GM13976 (cell line): Measurements from ENCODE around the gene NT5C3B.

ENCODE experiments used
- DNase-seq: peaks from one replicate; pipeline ENCODE4 v3.0.0; 2012; ENCODE audit warnings: low spot score
- in situ Hi-C: fragments of 300-500 bp; cut with MboI; formaldehyde crosslinking; loops from one replicate; pipeline ENCODE4 v1.12.0; 2022; ENCODE audit warnings: low sequenced_read_pairs, mixed read lengths, inconsistent platforms; ENCODE audit not compliant: unreplicated experiment
- TF ChIP-seq, protein P1 (sequence below): IDR thresholded peaks from 2 replicates; pipeline ENCODE4 v1.5.1; 2012; ENCODE audit warnings: borderline replicate concordance, mild to moderate bottlenecking; ENCODE audit not compliant: insufficient read depth; ENCODE audit errors: extremely low read depth, missing control alignments, control extremely low read depth

Gene NT5C3B

DNA sequence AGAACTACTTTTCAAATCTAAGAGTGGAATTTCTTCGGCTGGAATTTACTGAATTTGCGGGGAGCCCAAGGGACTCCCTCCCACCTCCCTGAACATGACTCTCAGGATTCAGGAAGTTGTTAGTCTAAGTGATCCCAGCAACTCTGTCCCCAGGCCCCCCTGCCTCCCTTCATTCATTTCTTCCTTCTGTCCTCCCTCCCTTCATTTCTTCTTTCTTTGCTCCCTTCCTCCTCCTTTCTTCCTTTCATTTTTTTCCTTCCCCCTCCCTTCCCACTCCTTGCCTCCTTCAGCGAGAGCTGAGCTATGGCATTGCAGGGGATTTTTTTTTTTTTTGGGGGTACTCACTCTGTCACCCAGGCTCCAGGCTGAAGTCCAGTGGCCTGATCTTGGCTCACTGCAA, 38.7 kb downstream of the NT5C3B start:
- no peak for DNase-seq
- TF ChIP-seq, protein P1, sequence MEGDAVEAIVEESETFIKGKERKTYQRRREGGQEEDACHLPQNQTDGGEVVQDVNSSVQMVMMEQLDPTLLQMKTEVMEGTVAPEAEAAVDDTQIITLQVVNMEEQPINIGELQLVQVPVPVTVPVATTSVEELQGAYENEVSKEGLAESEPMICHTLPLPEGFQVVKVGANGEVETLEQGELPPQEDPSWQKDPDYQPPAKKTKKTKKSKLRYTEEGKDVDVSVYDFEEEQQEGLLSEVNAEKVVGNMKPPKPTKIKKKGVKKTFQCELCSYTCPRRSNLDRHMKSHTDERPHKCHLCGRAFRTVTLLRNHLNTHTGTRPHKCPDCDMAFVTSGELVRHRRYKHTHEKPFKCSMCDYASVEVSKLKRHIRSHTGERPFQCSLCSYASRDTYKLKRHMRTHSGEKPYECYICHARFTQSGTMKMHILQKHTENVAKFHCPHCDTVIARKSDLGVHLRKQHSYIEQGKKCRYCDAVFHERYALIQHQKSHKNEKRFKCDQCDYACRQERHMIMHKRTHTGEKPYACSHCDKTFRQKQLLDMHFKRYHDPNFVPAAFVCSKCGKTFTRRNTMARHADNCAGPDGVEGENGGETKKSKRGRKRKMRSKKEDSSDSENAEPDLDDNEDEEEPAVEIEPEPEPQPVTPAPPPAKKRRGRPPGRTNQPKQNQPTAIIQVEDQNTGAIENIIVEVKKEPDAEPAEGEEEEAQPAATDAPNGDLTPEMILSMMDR = no peak
- in situ Hi-C loops = no loop called here

DNA sequence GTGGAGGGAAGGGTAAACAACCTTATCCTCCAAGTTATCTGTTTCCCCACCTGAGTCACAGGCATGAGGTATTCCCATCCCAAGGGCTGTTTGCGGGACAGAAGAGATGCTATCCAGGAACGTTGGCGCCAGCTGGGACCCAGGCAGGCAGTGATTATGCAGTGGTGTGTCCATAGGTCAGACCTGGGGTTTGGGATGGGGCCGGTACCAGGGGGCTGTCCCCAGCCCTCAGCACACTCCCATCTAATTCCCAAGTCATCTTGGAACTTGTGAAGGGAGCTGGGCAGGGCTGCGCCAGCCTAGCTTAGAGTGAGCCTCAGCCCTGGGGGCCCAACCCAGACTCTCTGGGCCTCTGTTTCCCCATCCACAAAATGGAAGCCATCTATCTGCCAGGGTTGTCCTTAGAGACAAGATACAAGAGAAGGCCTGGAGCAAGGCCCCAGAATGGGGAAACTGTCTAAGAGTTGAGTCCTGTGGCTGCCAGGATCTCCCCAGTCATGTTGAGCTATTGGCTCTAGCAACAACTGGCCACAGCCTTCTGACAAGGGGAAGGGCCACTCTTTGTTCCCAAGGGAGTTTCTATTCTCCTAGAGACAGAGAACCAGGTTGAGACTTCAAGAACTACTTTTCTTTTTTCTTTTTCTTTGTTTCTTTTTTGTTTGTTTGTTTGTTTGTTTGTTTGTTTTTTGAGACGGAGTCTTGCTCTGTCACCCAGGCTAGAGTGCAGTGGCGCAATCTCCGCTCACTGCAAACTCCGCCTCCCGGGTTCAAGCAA, 39.7 kb downstream of the NT5C3B start:
- TF ChIP-seq, protein P1 = no peak
- no peak for DNase-seq
- in situ Hi-C loops = no loop called here

DNA sequence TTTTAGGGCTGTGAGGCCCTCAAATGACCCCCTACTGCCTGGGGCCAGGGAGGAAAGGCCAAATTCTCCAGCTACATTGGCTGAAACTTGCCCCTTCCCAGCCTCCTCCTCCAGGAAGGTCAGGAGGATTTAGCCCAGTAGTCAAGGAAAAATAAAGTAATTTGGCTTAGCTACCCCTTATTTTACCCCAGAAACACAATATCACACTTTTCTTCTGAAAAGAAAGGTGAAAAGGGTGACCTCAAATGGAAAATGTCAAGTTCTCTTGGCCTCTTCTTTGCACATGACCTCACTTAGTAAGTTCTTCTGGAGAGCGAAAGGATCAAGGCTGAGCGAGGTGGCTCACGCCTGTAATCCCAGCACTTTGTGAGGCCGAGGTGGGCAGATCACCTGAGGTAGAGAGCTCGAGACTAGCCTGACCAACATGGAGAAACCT, 41.5 kb downstream of the NT5C3B start:
- DNase-seq = no peak
- in situ Hi-C loops = no loop called here
- TF ChIP-seq, protein P1 = no peak

DNA sequence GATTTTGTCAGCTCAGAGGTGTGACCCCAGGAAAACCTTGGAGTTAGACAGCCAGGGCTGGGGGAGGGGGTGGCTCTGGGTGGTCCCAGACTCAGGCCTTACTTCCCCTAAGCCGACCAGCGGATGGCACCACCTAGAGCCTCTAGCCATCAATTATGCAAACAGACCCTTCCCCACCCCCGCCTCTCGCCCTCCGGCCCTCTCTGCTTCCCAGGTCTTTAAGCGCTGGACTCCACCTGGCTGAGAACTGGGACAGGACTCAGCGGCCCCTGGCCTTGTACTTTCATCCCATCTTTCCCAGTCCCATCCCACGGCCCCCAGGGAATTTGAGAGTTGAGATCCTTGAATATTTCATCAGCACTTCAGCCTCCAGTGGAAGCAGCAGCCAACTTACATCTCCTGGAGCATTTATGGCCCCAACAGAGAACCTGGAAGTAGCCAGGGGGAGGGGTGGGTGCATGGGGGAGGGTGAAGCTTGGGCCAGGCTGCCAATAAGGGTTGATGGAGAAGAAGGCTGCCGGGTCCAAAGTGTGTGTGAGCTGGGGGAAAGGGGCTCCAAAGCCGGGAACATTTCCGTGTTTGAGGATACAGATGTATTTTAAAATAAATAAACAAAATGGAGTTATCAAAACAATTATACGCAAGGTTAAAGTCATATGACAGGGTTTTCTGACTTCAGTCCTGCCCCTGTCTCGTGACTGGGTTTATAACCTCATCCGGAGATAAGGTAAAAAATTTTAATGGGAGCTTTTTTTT, 42.1 kb downstream of the NT5C3B start:
- TF ChIP-seq, protein P1 = no peak
- DNase-seq = no peak
- in situ Hi-C loops = no loop called here

DNA sequence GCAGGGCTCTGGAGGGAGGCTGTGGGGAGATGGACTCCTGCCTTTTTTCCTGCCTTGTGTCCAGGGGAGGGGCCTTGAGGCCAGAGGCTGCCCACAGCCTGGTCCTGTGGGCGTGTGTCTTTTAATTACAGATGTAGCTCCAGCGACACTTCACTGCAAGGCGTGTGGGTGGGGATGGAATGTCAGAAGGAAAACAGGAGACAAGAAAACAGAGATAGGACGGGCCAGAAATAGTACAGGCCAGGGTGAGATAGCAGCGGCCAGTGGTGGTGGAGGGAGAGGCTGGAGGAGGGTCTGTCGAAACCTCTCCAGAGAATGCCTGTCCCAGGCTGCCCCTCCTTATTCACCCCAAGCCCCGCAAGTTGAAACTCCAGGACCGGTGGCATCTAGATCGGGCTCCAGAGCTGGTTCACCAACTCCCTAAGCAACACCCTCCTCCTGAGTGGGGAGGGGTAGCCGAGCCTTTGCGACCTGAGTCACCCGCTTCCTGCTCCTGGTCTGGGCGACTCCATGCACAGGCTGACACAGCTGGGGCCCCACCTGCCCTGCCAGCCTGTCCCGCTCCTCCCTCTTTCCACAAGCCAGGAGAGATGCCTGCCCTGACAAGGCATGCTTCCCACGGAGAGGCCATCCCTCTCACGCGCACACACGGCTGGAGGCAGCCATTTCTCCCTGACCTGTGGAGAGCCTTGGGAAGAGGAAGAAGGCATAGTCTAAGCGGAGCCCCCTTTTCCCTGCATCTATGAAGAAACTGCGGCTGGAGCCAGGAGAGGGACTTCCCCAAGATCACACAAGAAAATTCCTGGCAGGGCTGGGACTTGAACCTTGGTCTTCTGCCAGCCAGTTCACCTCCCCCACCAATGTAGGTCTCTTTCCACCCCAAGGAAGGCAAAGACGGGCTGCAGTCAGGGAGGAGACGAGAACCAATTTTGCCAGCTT, 42.9 kb downstream of the NT5C3B start:
- TF ChIP-seq, protein P1 = no peak
- DNase-seq = no peak
- in situ Hi-C loops = no loop called here

DNA sequence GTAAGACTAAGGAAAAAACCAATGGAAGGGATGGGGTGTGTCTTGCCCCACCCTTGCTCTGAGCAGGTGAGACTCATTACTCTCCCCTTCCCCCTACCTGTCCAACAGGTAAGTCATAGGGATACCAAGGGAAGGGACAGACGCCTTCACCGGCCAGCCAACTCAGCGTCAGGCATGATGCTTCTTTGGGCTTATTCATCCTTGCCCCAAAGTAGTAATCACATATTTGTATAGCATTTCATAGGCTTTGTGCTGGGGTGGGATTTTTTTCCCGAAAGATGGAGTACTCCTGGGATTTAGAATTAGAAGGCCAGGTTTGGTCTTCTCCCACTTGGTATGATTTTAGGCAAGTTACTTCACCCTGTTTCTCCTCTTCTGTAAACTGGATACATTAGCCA, 49.0 kb downstream of the NT5C3B start:
- in situ Hi-C loops = no loop called here
- no peak for DNase-seq
- TF ChIP-seq, protein P1 = no peak
